Right kidney (tissue), 9 donors: ENCODE results near the gene RASA2.

Experiments used
- DNase-seq: peaks from one replicate; pipeline ENCODE4 v3.0.0-alpha.2; 2016
- long read RNA-seq, 8 donors: transcript quantifications; one replicate each; lab custom pipeline, GENCODE V29; 2026

Gene RASA2, protein sequence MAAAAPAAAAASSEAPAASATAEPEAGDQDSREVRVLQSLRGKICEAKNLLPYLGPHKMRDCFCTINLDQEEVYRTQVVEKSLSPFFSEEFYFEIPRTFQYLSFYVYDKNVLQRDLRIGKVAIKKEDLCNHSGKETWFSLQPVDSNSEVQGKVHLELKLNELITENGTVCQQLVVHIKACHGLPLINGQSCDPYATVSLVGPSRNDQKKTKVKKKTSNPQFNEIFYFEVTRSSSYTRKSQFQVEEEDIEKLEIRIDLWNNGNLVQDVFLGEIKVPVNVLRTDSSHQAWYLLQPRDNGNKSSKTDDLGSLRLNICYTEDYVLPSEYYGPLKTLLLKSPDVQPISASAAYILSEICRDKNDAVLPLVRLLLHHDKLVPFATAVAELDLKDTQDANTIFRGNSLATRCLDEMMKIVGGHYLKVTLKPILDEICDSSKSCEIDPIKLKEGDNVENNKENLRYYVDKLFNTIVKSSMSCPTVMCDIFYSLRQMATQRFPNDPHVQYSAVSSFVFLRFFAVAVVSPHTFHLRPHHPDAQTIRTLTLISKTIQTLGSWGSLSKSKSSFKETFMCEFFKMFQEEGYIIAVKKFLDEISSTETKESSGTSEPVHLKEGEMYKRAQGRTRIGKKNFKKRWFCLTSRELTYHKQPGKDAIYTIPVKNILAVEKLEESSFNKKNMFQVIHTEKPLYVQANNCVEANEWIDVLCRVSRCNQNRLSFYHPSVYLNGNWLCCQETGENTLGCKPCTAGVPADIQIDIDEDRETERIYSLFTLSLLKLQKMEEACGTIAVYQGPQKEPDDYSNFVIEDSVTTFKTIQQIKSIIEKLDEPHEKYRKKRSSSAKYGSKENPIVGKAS
- long read RNA-seq, donor 1, full-length matches to known transcripts: 1 of 1 reads
- long read RNA-seq, donor 1, partial matches to known transcripts: 0 of 1 reads
- long read RNA-seq, donor 1, other reads (novel, unspliced or antisense): 0 of 1 reads
- long read RNA-seq, donor 2: 0 reads
- long read RNA-seq, donor 3, full-length matches to known transcripts: 1 of 1 reads
- long read RNA-seq, donor 3, partial matches to known transcripts: 0 of 1 reads
- long read RNA-seq, donor 3, other reads (novel, unspliced or antisense): 0 of 1 reads
- long read RNA-seq, donor 4, full-length matches to known transcripts: 4 of 4 reads
- long read RNA-seq, donor 4, partial matches to known transcripts: 0 of 4 reads
- long read RNA-seq, donor 4, other reads (novel, unspliced or antisense): 0 of 4 reads
- long read RNA-seq, donor 5, full-length matches to known transcripts: 2 of 2 reads
- long read RNA-seq, donor 5, partial matches to known transcripts: 0 of 2 reads
- long read RNA-seq, donor 5, other reads (novel, unspliced or antisense): 0 of 2 reads
- long read RNA-seq, donor 6, full-length matches to known transcripts: 1 of 1 reads
- long read RNA-seq, donor 6, partial matches to known transcripts: 0 of 1 reads
- long read RNA-seq, donor 6, other reads (novel, unspliced or antisense): 0 of 1 reads
- long read RNA-seq, donor 7, full-length matches to known transcripts: 2 of 2 reads
- long read RNA-seq, donor 7, partial matches to known transcripts: 0 of 2 reads
- long read RNA-seq, donor 7, other reads (novel, unspliced or antisense): 0 of 2 reads
- long read RNA-seq, donor 8, full-length matches to known transcripts: 1 of 1 reads
- long read RNA-seq, donor 8, partial matches to known transcripts: 0 of 1 reads
- long read RNA-seq, donor 8, other reads (novel, unspliced or antisense): 0 of 1 reads

DNA sequence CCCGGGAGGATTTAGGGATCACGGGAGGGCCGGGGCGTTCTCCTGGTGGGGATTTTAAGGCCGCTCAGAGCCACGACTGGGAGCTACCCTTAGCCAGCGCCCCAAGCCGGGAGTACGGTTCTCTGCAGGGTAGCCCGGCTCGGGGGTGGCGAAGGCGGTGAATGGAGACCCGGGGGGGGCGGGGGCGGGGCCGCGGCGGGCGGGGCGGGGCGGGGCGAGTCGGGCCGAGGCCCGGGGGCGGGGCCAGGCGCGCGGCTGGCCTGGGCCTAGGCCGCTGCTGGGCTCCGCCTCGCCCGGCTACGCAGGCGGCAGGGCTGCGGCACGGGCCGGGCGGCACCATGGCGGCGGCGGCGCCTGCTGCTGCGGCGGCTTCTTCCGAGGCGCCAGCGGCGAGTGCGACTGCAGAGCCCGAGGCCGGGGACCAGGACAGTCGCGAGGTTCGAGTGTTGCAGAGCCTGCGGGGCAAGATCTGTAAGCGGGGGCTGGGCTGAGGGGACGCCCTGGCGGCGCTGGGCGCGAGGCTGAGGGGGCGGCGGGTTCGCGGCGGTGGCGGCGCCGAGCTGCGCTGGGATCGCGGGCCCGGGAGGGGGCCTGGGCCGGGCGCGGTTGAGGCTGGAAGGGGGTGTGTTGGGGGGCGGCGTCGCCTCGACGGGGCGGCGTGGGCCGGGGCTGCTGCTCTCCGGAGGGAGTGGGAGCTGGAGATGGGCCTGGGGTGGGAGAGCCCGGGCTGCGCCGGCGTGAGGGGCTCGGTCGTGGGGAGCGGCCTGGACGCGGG, at the start of gene RASA2:
RASA2 (plus strand) TSS at position 282 of the 775 bp plus-strand sequence; CDS start at position 339, 57 bp downstream.
- peak; percentile 89 for DNase-seq

DNA sequence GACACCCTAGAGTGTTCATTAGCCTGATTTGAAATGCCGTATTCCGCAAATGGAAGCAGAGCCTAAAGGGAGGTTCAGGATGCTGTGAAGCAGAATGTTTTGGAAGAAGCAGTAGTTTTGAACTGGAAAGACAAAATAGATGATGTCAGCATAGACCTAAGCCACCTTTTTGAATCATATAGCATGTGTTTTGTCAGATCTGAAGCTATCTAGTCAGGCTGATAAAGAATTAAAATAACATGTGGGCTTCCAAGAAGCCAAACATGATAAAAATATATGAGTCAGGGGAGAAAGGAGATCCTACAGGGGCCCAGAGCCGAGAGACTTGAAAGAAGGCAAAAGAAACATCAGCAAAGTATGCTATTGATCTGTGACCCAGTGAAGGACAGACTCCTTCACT, 47.2 kb upstream of the RASA2 start:
- DNase-seq: no peak

DNA sequence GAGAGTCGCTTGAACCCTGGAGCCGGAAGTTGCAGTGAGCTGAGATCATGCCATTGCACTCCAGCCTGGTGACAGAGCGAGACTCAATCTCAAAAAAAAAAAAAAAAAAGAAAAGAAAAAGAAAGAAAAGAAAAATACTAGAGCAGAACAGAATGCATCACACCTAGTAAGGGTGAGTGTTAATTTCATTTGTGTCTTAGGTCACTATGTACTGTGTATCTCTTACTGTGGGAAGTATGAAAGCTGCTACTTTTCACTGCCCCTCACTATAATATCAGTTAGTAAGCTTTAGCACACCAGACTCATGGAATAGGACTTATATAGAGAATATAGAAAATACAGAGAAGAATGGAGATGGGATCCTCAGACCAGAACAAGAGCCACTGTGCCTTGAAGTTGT, 45.9 kb upstream of the RASA2 start:
- DNase-seq: no peak

DNA sequence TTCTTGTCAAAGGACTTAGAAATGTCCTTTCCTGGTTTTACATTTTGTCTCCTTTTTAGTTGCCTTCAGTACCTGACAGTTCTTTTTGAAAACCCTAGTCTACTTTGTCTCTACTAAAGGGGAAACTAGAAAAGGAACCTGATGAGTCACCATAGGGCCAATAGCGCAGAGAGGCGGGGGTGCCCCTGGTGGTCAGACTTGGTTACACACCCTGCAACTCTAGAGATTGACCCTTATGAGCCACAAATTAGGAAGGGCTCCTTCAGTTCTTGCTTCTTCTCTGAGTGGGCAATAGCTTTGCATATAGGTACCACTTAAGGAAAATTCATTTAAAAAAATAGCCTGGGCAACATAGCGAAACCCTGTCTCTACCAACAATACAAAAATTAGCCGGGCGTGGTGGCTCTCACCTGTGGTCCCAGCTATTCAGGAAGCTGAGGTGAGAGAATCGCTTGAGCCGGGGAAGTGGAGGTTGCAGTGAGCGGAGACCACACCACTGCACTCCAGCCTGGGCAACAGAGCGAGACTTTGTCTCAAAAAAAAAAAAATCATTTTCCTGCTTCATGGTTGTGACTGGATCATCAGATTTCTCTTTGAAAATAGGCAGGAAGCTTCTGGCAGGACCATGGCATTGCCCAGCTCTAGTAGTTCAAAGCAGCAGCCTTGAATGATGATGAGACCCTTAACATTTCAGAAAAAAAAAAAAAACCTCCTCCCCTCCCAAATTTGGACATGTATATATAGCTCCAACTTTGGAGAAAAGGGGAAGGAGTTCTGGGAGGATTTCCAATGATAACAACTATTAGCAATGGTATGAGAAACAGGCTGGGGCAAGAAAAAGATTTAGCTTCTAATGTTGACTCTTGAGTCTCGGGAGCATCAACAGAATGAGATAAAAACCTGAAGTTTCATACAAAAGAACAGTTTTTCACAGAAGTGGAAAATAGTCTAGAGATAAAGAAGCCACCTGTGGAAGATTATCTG, 45.2 kb upstream of the RASA2 start:
- DNase-seq: no peak

DNA sequence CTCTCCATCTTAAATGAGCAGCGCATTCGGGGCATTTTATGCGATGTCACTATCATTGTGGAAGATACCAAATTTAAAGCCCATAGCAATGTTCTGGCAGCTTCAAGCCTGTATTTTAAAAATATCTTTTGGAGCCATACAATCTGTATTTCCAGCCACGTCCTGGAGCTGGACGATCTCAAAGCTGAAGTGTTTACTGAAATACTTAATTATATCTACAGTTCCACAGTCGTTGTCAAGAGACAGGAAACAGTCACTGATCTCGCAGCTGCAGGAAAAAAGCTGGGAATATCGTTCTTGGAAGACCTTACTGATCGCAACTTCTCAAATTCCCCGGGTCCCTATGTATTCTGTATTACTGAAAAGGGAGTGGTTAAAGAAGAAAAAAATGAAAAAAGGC, 44.4 kb upstream of the RASA2 start:
- no peak for DNase-seq

DNA sequence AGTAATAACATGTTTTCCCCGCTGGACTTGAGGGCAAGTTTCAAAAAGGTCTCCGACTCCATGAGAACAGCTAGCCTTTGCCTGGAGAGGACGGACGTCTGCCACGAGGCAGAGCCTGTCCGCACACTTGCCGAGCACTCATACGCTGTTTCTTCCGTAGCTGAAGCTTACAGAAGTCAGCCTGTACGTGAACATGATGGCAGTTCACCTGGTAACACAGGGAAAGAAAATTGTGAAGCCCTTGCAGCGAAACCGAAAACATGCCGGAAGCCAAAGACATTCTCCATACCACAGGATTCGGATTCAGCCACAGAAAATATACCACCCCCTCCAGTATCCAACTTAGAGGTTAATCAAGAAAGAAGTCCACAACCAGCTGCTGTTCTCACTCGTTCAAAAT, 43.9 kb upstream of the RASA2 start:
- DNase-seq: no peak

DNA sequence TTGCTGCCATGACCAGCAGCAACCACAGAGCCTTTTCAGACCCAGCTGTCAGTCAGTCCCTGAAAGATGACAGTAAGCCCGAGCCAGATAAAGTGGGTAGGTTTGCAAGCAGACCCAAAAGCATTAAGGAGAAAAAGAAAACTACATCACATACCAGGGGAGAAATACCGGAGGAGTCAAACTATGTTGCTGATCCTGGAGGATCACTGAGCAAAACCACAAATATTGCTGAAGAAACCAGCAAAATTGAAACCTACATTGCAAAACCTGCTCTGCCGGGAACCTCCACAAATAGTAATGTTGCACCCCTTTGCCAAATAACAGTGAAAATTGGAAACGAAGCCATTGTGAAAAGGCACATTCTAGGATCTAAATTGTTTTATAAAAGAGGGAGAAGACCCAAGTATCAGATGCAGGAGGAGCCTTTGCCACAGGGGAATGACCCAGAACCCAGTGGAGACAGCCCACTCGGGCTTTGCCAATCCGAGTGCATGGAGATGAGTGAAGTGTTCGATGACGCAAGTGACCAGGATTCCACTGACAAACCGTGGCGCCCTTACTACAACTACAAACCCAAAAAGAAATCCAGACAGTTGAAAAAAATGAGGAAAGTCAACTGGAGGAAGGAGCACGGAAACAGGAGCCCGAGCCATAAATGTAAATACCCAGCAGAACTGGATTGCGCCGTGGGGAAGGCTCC, 42.1 kb upstream of the RASA2 start:
- DNase-seq: no peak

DNA sequence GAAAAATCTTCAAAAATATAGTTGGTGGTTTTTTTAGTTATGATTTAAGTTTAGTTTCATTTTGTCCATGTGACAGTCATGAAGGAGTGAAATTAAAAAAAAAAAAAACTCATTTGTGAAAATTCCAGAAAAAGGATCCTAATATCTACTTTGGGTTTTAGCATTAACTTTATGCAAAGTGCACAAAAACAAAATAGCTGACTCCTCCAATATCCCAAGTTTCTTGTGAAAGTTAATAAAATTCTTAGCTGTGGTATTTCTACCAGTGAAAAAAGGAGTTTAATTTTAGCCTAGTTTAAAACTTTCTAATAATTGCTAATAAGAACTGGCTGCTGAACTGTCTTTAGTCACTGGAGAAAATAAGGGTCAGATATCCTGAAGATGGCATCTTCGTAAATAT, 40.8 kb upstream of the RASA2 start:
- DNase-seq: no peak

DNA sequence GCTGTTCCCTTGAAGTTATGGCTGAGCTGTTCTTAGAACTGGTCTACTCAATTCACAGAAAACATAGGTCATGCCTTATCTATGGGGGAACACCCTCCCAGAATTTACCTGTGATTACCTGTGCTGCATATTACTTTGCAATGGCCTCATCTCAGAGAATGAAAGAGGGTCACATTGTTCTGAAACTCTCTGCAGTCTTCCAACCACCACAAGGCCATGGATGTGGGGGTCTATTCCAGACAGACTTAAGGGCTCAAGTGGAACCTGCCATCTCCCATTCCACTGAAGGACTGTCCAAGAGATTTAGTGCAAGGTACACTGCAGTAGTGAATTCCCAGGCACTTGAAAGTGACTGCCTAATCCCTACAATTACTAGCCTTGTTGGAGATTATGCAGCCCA, 40.1 kb upstream of the RASA2 start:
- DNase-seq: no peak

DNA sequence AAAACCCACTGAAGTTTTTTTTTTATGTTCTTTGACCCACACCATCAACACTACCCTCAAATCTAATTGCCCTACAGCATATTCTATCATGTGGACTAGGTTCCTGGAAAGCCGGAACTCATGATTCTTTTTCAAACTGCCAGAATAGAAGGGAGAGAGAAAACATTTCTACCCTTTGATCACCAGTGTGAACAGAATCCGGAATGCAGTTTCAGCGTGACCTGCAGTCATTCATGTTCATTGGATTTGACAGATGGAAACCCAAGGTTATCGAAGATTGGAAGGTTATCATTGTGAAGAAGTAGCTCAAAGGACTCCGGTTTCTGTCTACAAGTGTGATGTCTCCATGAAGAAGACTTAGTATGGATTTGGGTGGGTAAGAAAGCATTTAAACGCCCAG, 39.4 kb upstream of the RASA2 start:
- no peak for DNase-seq

DNA sequence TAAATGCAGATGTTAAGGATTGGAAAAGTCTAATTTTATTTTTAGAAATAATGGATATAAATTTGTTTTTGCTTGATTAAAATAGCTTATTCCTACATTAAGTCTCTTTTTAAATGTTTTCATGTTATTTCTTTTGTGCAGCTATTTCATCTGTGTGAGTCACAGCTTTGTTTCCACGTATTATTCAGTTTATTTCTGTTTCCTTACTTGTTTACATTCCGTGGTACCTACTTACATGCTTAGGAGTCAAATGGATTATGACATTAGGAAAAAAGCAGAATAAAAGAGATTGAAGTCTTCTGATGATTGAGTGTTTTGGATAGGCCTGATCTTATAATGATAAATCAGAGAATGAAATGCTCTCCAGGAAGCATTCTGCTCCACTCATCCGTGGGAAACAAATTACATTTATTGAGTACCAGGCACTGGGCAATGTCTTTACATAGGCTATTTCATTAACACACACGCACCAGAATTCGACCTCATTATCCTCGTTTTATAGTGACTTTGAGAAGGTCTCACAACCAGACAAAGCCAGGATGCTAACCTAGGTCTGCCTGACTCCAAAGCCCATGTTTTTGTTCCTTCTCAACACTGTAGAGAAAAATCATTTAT, 38.1 kb upstream of the RASA2 start:
- no peak for DNase-seq

DNA sequence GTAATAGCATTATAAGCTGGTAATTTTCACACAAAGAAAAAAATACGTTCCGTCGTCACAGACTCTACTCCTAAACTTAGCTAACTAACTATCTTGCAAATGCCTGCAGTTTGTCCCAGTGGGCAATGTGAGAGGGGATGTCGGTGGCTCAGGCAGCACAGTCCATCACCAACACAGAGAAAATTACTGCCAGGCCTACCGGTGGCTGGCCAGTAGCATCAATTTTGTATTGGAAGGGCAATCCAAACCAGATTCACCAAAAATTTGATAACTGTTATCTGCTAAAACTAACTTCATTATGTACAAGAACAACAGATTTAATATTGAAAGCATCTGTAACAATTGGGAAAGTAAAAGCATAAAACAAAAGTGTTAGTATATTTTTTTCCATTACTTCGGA, 37.4 kb upstream of the RASA2 start:
- no peak for DNase-seq

DNA sequence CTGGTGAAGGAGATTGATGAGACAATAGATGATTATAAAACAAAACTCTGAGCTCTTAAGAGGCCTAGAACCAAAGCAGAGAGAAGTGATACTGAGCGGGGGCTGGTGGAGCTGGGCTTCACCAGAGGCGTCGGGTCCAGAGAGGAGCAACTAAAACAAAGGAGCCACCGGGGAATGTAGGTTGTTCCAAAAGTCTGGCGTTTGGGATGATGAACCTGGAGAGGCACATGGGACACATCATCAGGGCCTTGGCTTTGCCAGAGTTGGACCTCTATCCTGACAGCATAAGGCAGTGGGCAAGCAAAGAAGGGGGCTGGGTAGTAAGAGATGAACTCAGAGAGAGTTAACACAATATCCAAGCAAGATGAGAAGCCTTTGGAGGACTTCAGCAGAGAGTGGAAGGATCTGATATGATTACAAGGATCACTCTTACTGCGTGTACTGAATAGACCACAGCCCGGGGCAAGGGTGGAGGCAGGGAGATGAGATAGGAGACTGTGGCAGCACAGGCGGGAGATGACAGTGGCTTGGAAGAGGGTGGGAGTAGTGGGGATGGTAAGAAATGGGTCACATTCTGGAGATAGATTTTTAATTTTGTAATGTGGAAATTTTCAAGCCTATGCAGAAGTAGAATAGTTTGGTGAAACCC, 36.0 kb upstream of the RASA2 start:
- DNase-seq: no peak

DNA sequence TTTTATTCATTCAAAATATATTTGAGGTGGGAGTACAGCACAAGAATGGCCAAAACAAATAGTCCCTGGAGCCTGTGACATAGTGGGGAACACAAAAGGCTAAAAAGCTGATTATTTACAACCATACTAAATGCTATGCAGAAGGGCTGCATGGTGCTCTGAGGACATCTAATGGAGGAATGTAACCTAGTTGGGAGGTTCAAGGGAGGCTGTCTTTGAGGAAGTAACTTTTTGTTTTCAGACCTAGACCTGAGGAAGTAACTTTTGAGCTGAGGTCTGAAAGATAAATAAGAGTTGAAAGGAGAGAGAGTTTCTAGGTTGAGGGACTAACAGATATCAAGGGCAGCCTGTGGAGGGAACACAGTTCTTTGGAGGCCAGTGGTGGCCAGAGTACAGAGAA, 34.8 kb upstream of the RASA2 start:
- peak; percentile 42 for DNase-seq

DNA sequence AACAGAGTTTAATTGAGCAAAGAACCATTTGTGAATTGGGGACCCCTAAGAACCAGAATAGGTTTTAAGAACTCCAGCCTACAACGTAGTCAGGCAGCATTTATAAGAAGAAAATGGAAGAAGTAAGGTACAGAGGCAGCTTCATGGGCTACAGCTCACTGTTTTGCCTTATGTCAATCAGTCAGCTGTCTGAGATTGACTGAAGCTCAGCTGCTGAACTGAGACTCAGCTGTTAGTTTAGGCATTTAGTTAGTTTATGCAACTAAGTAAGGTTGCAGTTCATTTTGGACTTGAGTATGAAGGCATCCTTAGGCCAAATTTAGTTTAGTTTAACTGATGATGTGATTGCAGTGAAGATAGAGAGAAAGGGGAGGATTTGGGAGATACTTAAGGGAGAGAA, 34.1 kb upstream of the RASA2 start:
- no peak for DNase-seq

DNA sequence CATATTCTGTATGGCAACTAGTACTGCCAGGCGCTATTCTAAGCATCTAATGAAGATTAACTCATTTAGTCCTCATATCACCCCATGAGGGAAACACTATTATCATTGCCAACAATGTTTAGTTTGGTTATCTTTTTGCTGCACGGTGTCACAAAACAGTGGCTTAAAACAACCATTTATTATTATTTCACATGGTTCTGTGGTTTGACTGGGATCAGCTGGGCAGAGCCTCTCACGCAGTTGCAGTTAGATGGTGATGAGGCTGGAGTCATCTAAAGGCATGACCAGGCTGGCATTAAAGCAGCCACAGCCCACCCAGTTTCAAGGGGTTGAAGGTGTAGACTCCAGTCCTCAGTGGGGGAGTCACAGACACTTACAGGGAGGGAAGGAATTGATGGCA, 32.8 kb upstream of the RASA2 start:
- DNase-seq: no peak

DNA sequence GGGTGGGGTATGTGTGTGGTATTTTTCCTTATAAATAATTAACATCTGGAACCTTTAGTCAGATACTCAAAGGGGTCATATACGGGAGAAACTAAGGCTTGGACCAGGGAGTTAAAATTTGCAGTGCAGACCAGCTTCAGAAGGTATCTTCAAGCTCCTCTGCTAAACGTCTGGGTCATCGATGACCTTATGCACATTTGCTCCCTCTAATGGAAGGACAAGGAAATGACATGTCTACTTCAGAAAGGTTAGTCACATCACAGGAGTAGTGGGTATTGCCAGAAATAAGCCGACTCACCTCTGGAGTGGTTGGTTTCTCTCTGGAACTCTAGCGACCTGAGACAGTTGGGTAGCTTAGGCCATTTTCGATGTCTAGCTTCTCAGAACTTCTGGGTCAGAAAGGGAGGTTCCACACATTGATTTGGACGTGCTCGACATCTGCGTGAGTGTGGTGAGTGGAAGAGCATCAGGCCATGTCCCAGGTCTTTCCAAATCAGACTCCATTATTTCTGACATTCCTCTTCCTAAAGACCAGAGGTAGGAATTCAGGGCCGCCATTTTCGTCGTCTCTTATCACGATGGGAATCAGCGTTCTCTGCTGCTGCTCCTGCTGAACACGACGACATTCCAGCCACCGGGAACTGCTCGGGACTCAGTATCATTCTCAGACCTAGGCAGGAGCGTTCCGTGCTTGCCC, 31.8 kb upstream of the RASA2 start:
- DNase-seq: no peak
